Measurements from ENCODE around the gene NOTUM.

Gene NOTUM

DNA sequence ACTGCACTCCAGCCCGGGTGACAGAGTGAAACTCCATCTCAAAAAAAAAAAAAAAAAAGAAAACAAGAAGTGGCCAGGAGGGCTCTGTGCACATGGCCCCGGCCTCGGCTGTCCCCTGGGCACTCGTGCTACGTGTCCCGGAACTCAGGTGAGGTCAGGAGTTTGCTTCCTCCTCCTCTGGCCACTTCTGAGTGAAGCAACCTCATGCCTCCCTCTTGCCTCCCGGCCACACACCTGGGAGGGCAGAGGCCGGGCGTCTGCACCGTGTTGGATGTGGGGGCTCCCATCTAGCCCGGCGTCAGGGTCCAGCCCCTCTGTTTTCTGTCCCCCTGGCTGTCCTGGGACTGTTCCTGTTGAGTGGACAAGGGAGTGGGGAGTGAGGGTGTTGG lies 38.6 kb upstream of the NOTUM start:
- TF ChIP-seq, protein P1, sequence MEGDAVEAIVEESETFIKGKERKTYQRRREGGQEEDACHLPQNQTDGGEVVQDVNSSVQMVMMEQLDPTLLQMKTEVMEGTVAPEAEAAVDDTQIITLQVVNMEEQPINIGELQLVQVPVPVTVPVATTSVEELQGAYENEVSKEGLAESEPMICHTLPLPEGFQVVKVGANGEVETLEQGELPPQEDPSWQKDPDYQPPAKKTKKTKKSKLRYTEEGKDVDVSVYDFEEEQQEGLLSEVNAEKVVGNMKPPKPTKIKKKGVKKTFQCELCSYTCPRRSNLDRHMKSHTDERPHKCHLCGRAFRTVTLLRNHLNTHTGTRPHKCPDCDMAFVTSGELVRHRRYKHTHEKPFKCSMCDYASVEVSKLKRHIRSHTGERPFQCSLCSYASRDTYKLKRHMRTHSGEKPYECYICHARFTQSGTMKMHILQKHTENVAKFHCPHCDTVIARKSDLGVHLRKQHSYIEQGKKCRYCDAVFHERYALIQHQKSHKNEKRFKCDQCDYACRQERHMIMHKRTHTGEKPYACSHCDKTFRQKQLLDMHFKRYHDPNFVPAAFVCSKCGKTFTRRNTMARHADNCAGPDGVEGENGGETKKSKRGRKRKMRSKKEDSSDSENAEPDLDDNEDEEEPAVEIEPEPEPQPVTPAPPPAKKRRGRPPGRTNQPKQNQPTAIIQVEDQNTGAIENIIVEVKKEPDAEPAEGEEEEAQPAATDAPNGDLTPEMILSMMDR (IDR thresholded peaks at IDR 0.05) = no peak

DNA sequence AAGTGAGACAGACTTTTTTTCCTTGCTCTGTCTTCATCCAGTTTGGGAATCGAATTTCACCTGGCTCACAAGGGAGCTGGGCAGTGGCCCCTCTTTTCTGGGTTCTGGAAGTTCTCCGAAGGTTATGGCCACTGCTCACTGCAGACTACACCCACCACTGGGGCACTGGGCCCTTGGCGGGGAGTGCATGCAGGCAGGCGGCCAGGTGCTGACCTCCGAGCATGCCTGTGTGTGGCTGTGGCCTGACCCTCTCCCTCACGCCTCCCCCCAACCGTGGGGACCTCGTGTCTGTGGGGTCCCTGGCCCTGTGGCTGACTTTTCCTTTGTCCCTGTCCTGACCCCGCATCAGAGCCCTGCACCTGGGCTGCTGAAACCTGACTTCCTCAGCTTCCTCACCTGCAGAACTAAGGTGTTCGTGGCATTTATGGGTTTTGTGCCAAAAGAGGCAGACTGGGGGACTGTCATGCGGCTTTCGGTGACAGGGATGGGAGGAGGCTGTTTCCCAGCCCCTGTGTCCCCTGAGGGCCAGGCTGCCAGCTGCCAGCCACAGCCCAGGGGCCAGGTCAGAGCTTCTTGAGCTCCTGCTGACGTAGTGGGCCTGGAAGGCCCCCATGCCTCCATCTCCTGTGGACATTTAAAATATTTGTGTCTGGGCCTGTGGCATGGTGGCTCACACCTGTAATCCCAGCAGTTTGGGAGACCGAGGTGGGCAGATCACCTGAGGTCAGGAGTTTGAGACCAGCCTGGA lies 37.9 kb upstream of the NOTUM start:
- TF ChIP-seq, protein P1 (IDR thresholded peaks at IDR 0.05) = no peak

DNA sequence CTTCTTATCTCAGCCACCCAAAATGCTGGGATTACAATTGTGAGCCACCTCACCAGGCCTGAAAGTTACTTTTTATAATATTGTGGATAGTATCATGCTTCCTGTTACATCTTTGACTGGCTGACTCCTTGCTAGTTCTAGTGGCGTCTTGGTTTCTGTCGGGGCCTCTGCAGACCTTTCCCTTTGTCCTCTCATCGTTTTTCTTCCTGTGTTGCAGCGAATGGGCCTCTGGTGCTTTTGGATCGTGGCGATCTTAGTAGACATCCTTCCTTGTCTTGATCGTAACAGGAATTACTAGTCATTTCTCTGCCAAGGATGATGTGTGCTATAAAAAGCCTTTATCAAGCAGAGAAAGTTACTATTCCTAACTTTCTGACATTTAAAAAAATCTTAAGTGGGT lies 37.2 kb upstream of the NOTUM start:
- TF ChIP-seq, protein P1 (IDR thresholded peaks at IDR 0.05) = no peak

DNA sequence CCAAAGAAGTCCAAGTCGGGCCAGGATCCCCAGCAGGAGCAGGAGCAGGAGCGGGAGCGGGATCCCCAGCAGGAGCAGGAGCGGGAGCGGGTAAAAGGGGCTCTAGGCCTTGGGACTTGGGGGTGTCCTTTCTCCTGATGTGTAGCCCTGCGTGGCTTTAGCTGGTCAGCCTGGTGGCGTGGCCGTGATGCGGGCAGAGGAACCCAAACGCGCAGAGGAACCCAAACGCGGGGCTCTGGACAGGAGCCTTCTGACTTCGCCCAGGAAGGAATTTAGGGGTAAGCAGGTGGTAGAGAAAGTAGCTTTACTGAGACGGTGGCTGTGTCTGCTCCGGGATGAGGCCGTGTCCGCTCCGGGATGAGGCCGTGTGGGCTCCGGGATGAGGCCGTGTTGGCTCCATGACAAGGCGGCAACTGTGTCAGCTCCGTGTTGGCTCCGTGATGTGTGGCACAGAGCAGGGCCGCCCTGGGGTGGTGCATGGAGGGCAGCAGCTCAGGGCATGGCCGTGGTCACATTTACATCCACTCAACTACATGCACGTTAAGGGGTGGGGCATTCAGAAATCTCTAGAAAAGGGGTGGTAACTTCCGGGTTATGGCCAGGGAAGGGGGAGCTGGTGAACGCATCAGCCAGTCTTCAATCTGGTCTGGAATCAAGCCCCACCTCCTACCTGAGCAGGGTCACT lies 35.9 kb upstream of the NOTUM start:
- TF ChIP-seq, protein P1 (IDR thresholded peaks at IDR 0.05) = no peak

DNA sequence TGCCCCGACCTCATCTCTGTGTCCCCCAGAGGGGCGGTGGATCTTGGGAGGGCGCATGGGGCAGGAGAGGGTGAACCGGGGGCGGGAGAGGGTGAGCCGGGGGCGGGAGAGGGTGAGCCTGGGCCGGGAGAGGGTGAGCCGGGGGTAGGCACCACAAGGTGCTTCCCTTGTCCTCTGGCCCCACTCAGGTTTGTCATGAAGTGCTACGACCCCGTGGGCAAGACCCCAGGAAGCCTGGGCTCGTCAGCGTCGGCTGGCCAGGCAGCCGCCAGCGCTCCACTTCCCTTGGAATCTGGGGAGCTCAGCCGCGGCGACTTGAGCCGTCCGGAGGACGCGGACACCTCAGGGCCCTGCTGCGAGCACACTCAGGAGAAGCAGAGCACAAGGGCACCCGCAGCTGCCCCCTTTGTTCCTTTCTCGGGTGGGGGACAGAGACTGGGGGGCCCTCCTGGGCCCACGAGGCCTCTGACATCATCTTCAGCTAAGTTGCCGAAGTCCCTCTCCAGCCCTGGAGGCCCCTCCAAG lies 35.3 kb upstream of the NOTUM start:
- TF ChIP-seq, protein P1 (IDR thresholded peaks at IDR 0.05) = no peak

DNA sequence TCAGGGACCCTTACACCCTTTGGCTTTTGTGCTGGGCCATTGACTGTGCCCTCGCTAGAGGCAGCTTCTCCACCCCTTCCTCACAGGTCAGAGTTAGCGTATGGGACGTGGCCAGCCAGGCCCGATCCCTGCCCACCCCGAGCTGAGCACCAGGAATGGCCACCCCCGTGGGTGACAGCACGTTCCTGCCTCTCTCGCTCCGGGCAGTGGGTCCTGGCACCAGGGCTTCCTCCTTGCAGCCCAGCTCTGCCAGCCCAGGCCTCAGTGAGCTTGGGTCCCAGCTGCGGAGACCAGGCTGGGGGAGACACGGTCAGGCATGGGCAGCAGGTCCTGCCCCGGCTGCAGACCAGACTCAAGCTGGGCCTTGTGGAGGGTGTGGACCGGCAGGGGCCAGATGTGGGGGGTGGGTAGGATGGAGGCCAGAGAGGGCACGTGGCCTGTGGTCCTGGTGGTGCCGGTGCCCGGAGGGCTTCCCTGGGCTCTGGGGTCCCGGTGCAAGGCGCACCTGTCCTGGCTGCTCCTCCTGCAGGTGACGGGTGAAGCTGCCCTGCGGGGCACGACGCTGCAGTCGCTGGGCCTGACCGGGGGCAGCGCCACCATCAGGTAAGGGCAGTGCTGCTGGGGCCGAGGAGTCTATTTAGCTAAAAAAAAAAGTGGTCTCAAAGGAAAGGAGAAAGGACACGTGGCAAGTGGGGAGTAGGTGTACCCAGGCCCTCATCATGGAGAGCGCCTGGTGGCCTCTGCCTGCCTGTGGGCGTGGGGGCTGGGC lies 34.7 kb upstream of the NOTUM start:
- TF ChIP-seq, protein P1 (IDR thresholded peaks at IDR 0.05) = no peak

DNA sequence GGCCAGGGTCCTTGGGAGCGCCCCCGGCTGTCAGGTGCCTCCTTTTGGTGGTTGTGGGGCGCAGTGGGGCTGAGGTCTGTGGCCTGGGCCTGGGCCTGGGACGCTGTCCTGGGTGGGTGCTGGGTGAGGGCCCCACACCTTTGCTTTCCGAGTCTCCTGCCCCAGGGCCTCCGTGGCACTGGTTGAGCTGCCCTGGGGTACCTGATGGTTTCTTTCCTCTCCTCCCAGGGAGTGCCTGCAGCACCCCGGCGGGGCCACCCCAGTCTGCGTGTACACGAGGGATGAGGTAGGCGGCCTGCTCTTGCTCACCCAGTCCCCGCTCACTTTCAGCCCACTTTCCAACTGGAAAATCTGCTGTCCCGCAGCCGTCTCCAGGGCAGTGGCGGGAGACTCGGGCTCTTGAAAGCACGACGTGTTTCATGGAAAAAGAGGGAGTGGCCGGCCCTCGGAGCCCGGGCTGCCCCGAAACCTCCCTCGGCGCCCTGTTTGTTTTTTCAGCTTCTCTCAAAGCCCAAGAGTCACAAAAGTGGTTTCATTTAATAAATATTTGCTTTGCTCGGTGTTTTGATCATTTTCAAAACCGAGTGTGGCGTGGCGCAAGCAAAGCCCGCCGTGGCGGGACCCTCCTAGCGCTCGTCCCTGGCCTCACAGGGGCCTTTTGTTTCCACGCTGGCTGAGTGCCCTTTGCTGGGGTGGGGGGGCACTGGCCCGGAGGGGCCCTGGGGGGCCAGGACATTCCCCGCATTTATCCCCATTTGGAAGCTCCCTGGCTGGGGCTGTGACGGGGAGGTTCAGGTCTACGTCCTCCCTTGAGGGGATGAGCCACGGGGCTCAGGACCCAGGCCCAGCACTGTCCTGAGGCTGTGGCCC lies 33.8 kb upstream of the NOTUM start:
- TF ChIP-seq, protein P1 (IDR thresholded peaks at IDR 0.05) = no peak

Data from LNCAP (cell line).